Measurements from ENCODE around the gene CSTB. TPM values are rescaled to one million over a fixed set of nuclear protein-coding genes. Genes with fewer than 3 reads are reported as not detected.
A peak's percentile ranks its signal among the peaks of the same experiment; 100 is the strongest.

The CSTB gene
- total and polyA plus RNA-seq, 7 experiments from 2014 or later: 14.7 to 66.5 (median 37.9) TPM

GRCh38 chr21:43810505-43811261 is 34.6 kb upstream of the CSTB start:
- H3K27me3 Mint-ChIP-seq: no peaks in the 10 kb centered on the region
- Histone ChIP-seq H3K27ac (ENCODE audit: low read depth, low read length) (no peak overlapping the region), H3K36me3 (ENCODE audit: control insufficient read depth in 2 of 3, insufficient read depth in 3 of 3, low read length in 3 of 3) (peaks cover 0 to 10% (median 0%) of the 10 kb centered on the region in 3 experiments), H3K4me3 (ENCODE audit: low read length) (no peak overlapping the region), H3K27me3 (ENCODE audit: control insufficient read depth in 2 of 2, insufficient read depth in 2 of 2, low read length in 2 of 2) (no peaks in the 10 kb centered on the region), H3K4me1 (ENCODE audit: control insufficient read depth in 2 of 2, insufficient read depth in 2 of 2, low read length in 2 of 2) (no peaks in the 10 kb centered on the region), H3K9me3 (ENCODE audit: control insufficient read depth in 2 of 3, low read length in 3 of 3) (no peaks in the 10 kb centered on the region)
- peaks cover 0 to 3% (median 0%) of the 10 kb centered on the region in 5 donors for H3K36me3 Mint-ChIP-seq
- ChIA-PET POLR2A (interaction anchor here (0.7 to 1.2 kb wide), 3 partner anchors 20 to 274 kb away, joined by 3 to 4 read pairs (median 3); no protein-coding TSS in a partner anchor), CTCF (interaction anchor here (0.8 to 1.2 kb wide), 2 partner anchors 127 to 131 kb away, joined by 4 read pairs; no protein-coding TSS in a partner anchor)
- no peaks in the 10 kb centered on the region for H3K9me3 Mint-ChIP-seq
- H3K27ac Mint-ChIP-seq: peak overlapping the region in 4 of 9 donors; percentile 31 to 58 (median 49)
- peaks cover 4 to 21% (median 12%) of the 10 kb centered on the region in 7 donors for H3K4me1 Mint-ChIP-seq
- H3K4me3 Mint-ChIP-seq: peak overlapping the region in 5 of 10 donors; percentile 13 to 39 (median 25)
- ATAC-seq (peak; percentile 94), DNase-seq (peak; percentile 70 to 96 (median 84))
- intact Hi-C loops (cut with micrococcal nuclease): loop anchor here (1.0 to 5.0 kb wide), 6 partner anchors 44 to 165 kb away; no protein-coding TSS in a partner anchor

GRCh38 chr21:43809853-43810504 is 33.9 kb upstream of the CSTB start:
- Histone ChIP-seq H3K9me3 (ENCODE audit: control insufficient read depth in 2 of 3, low read length in 3 of 3) (no peaks in the 10 kb centered on the region), H3K4me3 (ENCODE audit: low read length) (no peak overlapping the region), H3K27me3 (ENCODE audit: control insufficient read depth in 2 of 2, insufficient read depth in 2 of 2, low read length in 2 of 2) (no peaks in the 10 kb centered on the region), H3K4me1 (ENCODE audit: control insufficient read depth in 2 of 2, insufficient read depth in 2 of 2, low read length in 2 of 2) (no peaks in the 10 kb centered on the region), H3K36me3 (ENCODE audit: control insufficient read depth in 2 of 3, insufficient read depth in 3 of 3, low read length in 3 of 3) (peaks cover 0 to 10% (median 0%) of the 10 kb centered on the region in 3 experiments), H3K27ac (ENCODE audit: low read depth, low read length) (no peak overlapping the region)
- DNase-seq (no peak), ATAC-seq (no peak)
- Mint-ChIP-seq H3K36me3 (peaks cover 0 to 3% (median 0%) of the 10 kb centered on the region in 5 donors), H3K27me3 (no peaks in the 10 kb centered on the region), H3K4me3 (no peak overlapping the region), H3K4me1 (peaks cover 4 to 21% (median 12%) of the 10 kb centered on the region in 7 donors), H3K27ac (no peak overlapping the region), H3K9me3 (no peaks in the 10 kb centered on the region)
- ChIA-PET POLR2A (interaction anchor here (0.7 to 1.2 kb wide), 3 partner anchors 20 to 275 kb away, joined by 3 to 4 read pairs (median 3); no protein-coding TSS in a partner anchor), CTCF (interaction anchor here (0.6 to 1.9 kb wide), 5 partner anchors 125 to 153 kb away, joined by 4 to 7 read pairs (median 6); no protein-coding TSS in a partner anchor)
- intact Hi-C loops (cut with micrococcal nuclease): loop anchor here (1.0 to 5.0 kb wide), 5 partner anchors 45 to 129 kb away; no protein-coding TSS in a partner anchor

GRCh38 chr21:43809346-43809799 is 33.3 kb upstream of the CSTB start:
- Mint-ChIP-seq H3K27me3 (no peaks in the 10 kb centered on the region), H3K4me3 (no peak overlapping the region), H3K9me3 (no peaks in the 10 kb centered on the region), H3K27ac (no peak overlapping the region), H3K36me3 (peaks cover 0 to 3% (median 0%) of the 10 kb centered on the region in 5 donors), H3K4me1 (peaks cover 0 to 17% (median 8%) of the 10 kb centered on the region in 7 donors)
- peaks cover 0 to 12% (median 0%) of the 10 kb centered on the region in 3 experiments for H3K36me3 ChIP-seq (ENCODE audit: control insufficient read depth in 2 of 3, insufficient read depth in 3 of 3, low read length in 3 of 3)
- POLR2A ChIA-PET: no interaction called here
- H3K4me1 ChIP-seq (ENCODE audit: control insufficient read depth in 2 of 2, insufficient read depth in 2 of 2, low read length in 2 of 2): no peaks in the 10 kb centered on the region
- H3K27ac ChIP-seq (ENCODE audit: low read depth, low read length): no peak overlapping the region
- no peaks in the 10 kb centered on the region for H3K9me3 ChIP-seq (ENCODE audit: control insufficient read depth in 2 of 3, low read length in 3 of 3)
- intact Hi-C loops (cut with micrococcal nuclease): no loop called here
- no peak overlapping the region for H3K4me3 ChIP-seq (ENCODE audit: low read length)
- ATAC-seq (no peak), DNase-seq (no peak)
- H3K27me3 ChIP-seq (ENCODE audit: control insufficient read depth in 2 of 2, insufficient read depth in 2 of 2, low read length in 2 of 2): no peaks in the 10 kb centered on the region
- CTCF ChIA-PET: interaction anchor here (0.6 to 1.9 kb wide), 4 partner anchors 126 to 462 kb away, joined by 4 to 7 read pairs (median 6); no protein-coding TSS in a partner anchor

- no peaks in the 10 kb centered on the region for H3K9me3 ChIP-seq (ENCODE audit: control insufficient read depth in 2 of 3, low read length in 3 of 3)
- DNase-seq (no peak), ATAC-seq (no peak)
- Mint-ChIP-seq H3K36me3 (peaks cover 0 to 3% (median 0%) of the 10 kb centered on the region in 5 donors), H3K27ac (no peak overlapping the region), H3K4me1 (peaks cover 0 to 17% (median 8%) of the 10 kb centered on the region in 7 donors), H3K27me3 (no peaks in the 10 kb centered on the region), H3K4me3 (no peak overlapping the region), H3K9me3 (no peaks in the 10 kb centered on the region)
- H3K4me3 ChIP-seq (ENCODE audit: low read length): no peak overlapping the region
- CTCF ChIA-PET: interaction anchor here (0.6 to 1.9 kb wide), 4 partner anchors 109 to 462 kb away, joined by 4 to 8 read pairs (median 6); no protein-coding TSS in a partner anchor
- POLR2A ChIA-PET: no interaction called here
- H3K27me3 ChIP-seq (ENCODE audit: control insufficient read depth in 2 of 2, insufficient read depth in 2 of 2, low read length in 2 of 2): no peaks in the 10 kb centered on the region
- intact Hi-C loops (cut with micrococcal nuclease): no loop called here
- H3K27ac ChIP-seq (ENCODE audit: low read depth, low read length): no peak overlapping the region
- peaks cover 0 to 17% (median 0%) of the 10 kb centered on the region in 3 experiments for H3K36me3 ChIP-seq (ENCODE audit: control insufficient read depth in 2 of 3, insufficient read depth in 3 of 3, low read length in 3 of 3)
- no peaks in the 10 kb centered on the region for H3K4me1 ChIP-seq (ENCODE audit: control insufficient read depth in 2 of 2, insufficient read depth in 2 of 2, low read length in 2 of 2)
Measured at GRCh38 chr21:43808832-43809251, 32.7 kb upstream of the CSTB start.

GRCh38 chr21:43808367-43808766 is 32.3 kb upstream of the CSTB start:
- CTCF ChIA-PET: interaction anchor here (0.7 to 1.9 kb wide), 3 partner anchors 110 to 132 kb away, joined by 6 to 8 read pairs (median 7); no protein-coding TSS in a partner anchor
- peaks cover 0 to 17% (median 8%) of the 10 kb centered on the region in 7 donors for H3K4me1 Mint-ChIP-seq
- Histone ChIP-seq H3K27ac (ENCODE audit: low read depth, low read length) (no peak overlapping the region), H3K9me3 (ENCODE audit: control insufficient read depth in 2 of 3, low read length in 3 of 3) (no peaks in the 10 kb centered on the region), H3K36me3 (ENCODE audit: control insufficient read depth in 2 of 3, insufficient read depth in 3 of 3, low read length in 3 of 3) (peaks cover 0 to 22% (median 0%) of the 10 kb centered on the region in 3 experiments), H3K4me1 (ENCODE audit: control insufficient read depth in 2 of 2, insufficient read depth in 2 of 2, low read length in 2 of 2) (no peaks in the 10 kb centered on the region), H3K4me3 (ENCODE audit: low read length) (no peak overlapping the region), H3K27me3 (ENCODE audit: control insufficient read depth in 2 of 2, insufficient read depth in 2 of 2, low read length in 2 of 2) (no peaks in the 10 kb centered on the region)
- H3K27me3 Mint-ChIP-seq: no peaks in the 10 kb centered on the region
- ATAC-seq (no peak), DNase-seq (no peak)
- no peak overlapping the region for H3K4me3 Mint-ChIP-seq
- intact Hi-C loops (cut with micrococcal nuclease): no loop called here
- peaks cover 0 to 3% (median 0%) of the 10 kb centered on the region in 5 donors for H3K36me3 Mint-ChIP-seq
- no peaks in the 10 kb centered on the region for H3K9me3 Mint-ChIP-seq
- POLR2A ChIA-PET: no interaction called here
- H3K27ac Mint-ChIP-seq: peak overlapping the region in 1 of 9 donors; percentile 25

GRCh38 chr21:43806017-43806710 is 30.1 kb upstream of the CSTB start:
- ATAC-seq: no peak
- peak overlapping the region in 5 of 9 donors; percentile 8 to 76 (median 58) for H3K27ac Mint-ChIP-seq
- intact Hi-C loops (cut with micrococcal nuclease): no loop called here

More at GRCh38 chr21:43806017-43806710, 30.1 kb upstream of the CSTB start:
- ChIA-PET POLR2A (no interaction called here), CTCF (no interaction called here)
- Histone ChIP-seq H3K4me1 (ENCODE audit: control insufficient read depth in 2 of 2, insufficient read depth in 2 of 2, low read length in 2 of 2) (no peaks in the 10 kb centered on the region), H3K36me3 (ENCODE audit: control insufficient read depth in 2 of 3, insufficient read depth in 3 of 3, low read length in 3 of 3) (peaks cover 0 to 44% (median 0%) of the 10 kb centered on the region in 3 experiments), H3K4me3 (ENCODE audit: low read length) (no peak overlapping the region), H3K9me3 (ENCODE audit: control insufficient read depth in 2 of 3, low read length in 3 of 3) (no peaks in the 10 kb centered on the region), H3K27ac (ENCODE audit: low read depth, low read length) (no peak overlapping the region), H3K27me3 (ENCODE audit: control insufficient read depth in 2 of 2, insufficient read depth in 2 of 2, low read length in 2 of 2) (no peaks in the 10 kb centered on the region)
- Mint-ChIP-seq H3K27me3 (no peaks in the 10 kb centered on the region), H3K4me3 (no peak overlapping the region), H3K4me1 (peaks cover 0 to 17% (median 5%) of the 10 kb centered on the region in 7 donors), H3K36me3 (peaks cover 0 to 19% (median 0%) of the 10 kb centered on the region in 5 donors), H3K9me3 (no peaks in the 10 kb centered on the region)
- DNase-seq: no peak
